HCT116 (cell line): ENCODE data around the gene OR2T1. TPM values are rescaled to one million over a fixed set of nuclear protein-coding genes. Genes with fewer than 3 reads are reported as not detected.
"Not testable (repeated sequence)": the region's sequence is repeated elsewhere in the genome, so short reads cannot be mapped to it uniquely, and the experiment has no call there.

ENCODE experiments used
- ATAC-seq: fragments of 200-7000 bp; cut with Tn5 transposase; 2 replicates; pipeline ENCODE4 v1.9.1; 2020; ENCODE audit warnings: mild to moderate bottlenecking, moderate library complexity
- BruUV-seq: library from RNA; stranded (reverse); fragments of 400-500 nt; replicated peaks from 2 replicates; lab custom pipeline; 2021; lab: Mats Ljungman, UMichigan
- CTCF ChIA-PET: fragments of 300-600 bp; sonication (Branson Sonifier 250); formaldehyde crosslinking; loops from one replicate; lab custom pipeline; 2021; ENCODE audit warnings: antibody characterized with exemption; lab: Charles Lee
- POLR2A ChIA-PET: fragments of 300-600, 350-600 bp; sonication (Branson Sonifier 250); formaldehyde crosslinking; loops from one replicate; lab custom pipeline; 2021; ENCODE audit warnings: antibody characterized with exemption; lab: Charles Lee
- RAD21 ChIA-PET, 2 experiments: fragments of 300-600 bp; sonication (Branson Sonifier 250); formaldehyde crosslinking; loops; one replicate each; lab custom pipeline; 2023; ENCODE audit warnings: low total read pairs in 2 of 2; ENCODE audit not compliant: uncharacterized antibody in 2 of 2, unreplicated experiment in 2 of 2, low non-redundant PET in 1 of 2; lab: Charles Lee
- DNase-seq: peaks from one replicate; pipeline ENCODE4 v3.0.0-alpha.2; 2010; ENCODE audit warnings: low read depth, low spot score
- H2AFZ ChIP-seq: fragments of 200-600 bp; shearing (Covaris generic), sonication (generic); 2 replicates; pipeline ENCODE4 v1.6.1; 2017; ENCODE audit warnings: low read depth, mixed run types, mixed read lengths, antibody characterized with exemption, low read length; ENCODE audit not compliant: poor library complexity, severe bottlenecking
- H3K27ac ChIP-seq: 2 replicates; pipeline ENCODE4 v1.5.1; 2012; ENCODE audit warnings: low read depth, low read length
- H3K27me3 ChIP-seq: fragments of 200-600 bp; sonication (generic); 2 replicates; pipeline ENCODE4 v1.6.1; 2016; ENCODE audit warnings: mixed run types, low read length, mixed read lengths; ENCODE audit not compliant: insufficient read depth
- H3K36me3 ChIP-seq, 2 experiments: fragments of 200-500 bp in 1 of 2; fragments of 200-600 bp in 1 of 2; sonication (Bioruptor generic) in 1 of 2; sonication (generic) in 1 of 2; 2 replicates each; pipeline versions ENCODE4 v1.5.1 to v1.6.1; 2014 to 2016; ENCODE audit warnings: low read length in 2 of 2, inconsistent platforms in 1 of 2, mixed read lengths in 1 of 2, mixed run types in 1 of 2; ENCODE audit not compliant: insufficient read depth in 2 of 2, control insufficient read depth in 1 of 2
- H3K4me1 ChIP-seq, 2 experiments: fragments of 200-600 bp in 1 of 2; sonication (generic) in 1 of 2; 2 replicates each; pipeline versions ENCODE4 v1.5.1 to v1.6.1; 2012 to 2017; ENCODE audit warnings: low read length in 2 of 2, inconsistent platforms in 1 of 2, mild to moderate bottlenecking in 1 of 2, mixed read lengths in 1 of 2, mixed run types in 1 of 2, moderate library complexity in 1 of 2; ENCODE audit not compliant: insufficient read depth in 2 of 2, control insufficient read depth in 1 of 2
- H3K4me2 ChIP-seq: fragments of 200-600 bp; sonication (generic); 2 replicates; pipeline ENCODE4 v1.6.1; 2017; ENCODE audit warnings: mixed run types, low read length, mixed read lengths
- H3K4me3 ChIP-seq, 2 experiments: fragments of 200-600 bp in 1 of 2; sonication (generic) in 1 of 2; replicated peaks in 1 of 2; 2 replicates each; pipeline ENCODE4 v1.5.1; 2011 to 2016; ENCODE audit warnings: low read length in 2 of 2, control low read depth in 1 of 2, low read depth in 1 of 2, mild to moderate bottlenecking in 1 of 2, mixed read lengths in 1 of 2, mixed run types in 1 of 2
- H3K79me2 ChIP-seq: fragments of 200-600 bp; sonication (generic); 2 replicates; pipeline ENCODE4 v1.6.1; 2017; ENCODE audit warnings: mild to moderate bottlenecking, mixed run types, low read length, moderate library complexity, mixed read lengths; ENCODE audit not compliant: insufficient read depth
- H3K9ac ChIP-seq: fragments of 200-600 bp; sonication (generic); 2 replicates; pipeline ENCODE4 v1.6.1; 2016; ENCODE audit warnings: low read length, mixed read lengths
- H3K9me2 ChIP-seq: fragments of 200-600 bp; sonication (generic), shearing (Covaris generic); 2 replicates; pipeline ENCODE4 v1.6.1; 2017; ENCODE audit warnings: mixed run types, mild to moderate bottlenecking, moderate library complexity; ENCODE audit not compliant: insufficient read depth
- H3K9me3 ChIP-seq, 2 experiments: fragments of 200-500 bp in 1 of 2; fragments of 200-600 bp in 1 of 2; sonication (Bioruptor generic) in 1 of 2; sonication (generic) in 1 of 2; 2 replicates each; pipeline ENCODE4 v1.6.1; 2014 to 2017; ENCODE audit warnings: low read length in 2 of 2, mixed read lengths in 2 of 2, inconsistent platforms in 1 of 2, low read depth in 1 of 2, mild to moderate bottlenecking in 1 of 2, mixed run types in 1 of 2, moderate library complexity in 1 of 2; ENCODE audit not compliant: control insufficient read depth in 1 of 2, insufficient read depth in 1 of 2
- H4K20me1 ChIP-seq: fragments of 200-600 bp; sonication (generic), shearing (Covaris generic); 2 replicates; pipeline ENCODE4 v1.6.1; 2017; ENCODE audit warnings: mixed run types, mild to moderate bottlenecking, moderate library complexity; ENCODE audit not compliant: insufficient read depth
- EZH2 ChIP-seq: fragments of 200-600 bp; sonication (generic); IDR thresholded peaks from 2 replicates; pipeline ENCODE4 v1.6.1; 2017; ENCODE audit warnings: antibody characterized with exemption, mixed run types
- TCF7L2 ChIP-seq: IDR thresholded peaks from 2 replicates; pipeline ENCODE4 v1.7.0; 2011; ENCODE audit warnings: borderline replicate concordance, inconsistent platforms; ENCODE audit not compliant: insufficient read depth, insufficient read length; ENCODE audit errors: extremely low read depth
- YY1 ChIP-seq: IDR thresholded peaks from 2 replicates; pipeline ENCODE4 v1.6.1; 2011; ENCODE audit warnings: low read length, low read depth, moderate library complexity, mild to moderate bottlenecking; ENCODE audit not compliant: insufficient replicate concordance; ENCODE audit errors: extremely low read depth
- intact Hi-C: fragments of 100-400 bp; cut with micrococcal nuclease; formaldehyde crosslinking; loops from 2 replicates; pipeline ENCODE4 v1.10.0; 2022
- total RNA-seq: library from RNA; stranded (reverse); gene quantifications from one replicate; pipeline ENCODE4 v1.2.1, GENCODE V29; 2021; ENCODE audit not compliant: unreplicated experiment
- TF ChIP-seq, protein P1 (sequence below): IDR thresholded peaks from 2 replicates; pipeline ENCODE4 v1.6.1; 2012; ENCODE audit warnings: low read depth
- TF ChIP-seq, protein P2 (sequence below): IDR thresholded peaks from 2 replicates; pipeline ENCODE4 v1.6.1; 2012

OR2T1 gene
- total RNA-seq, 1 experiment from 2014 or later = not detected

GRCh38 chr1:248421384-248421783 lies 18.5 kb downstream of the OR2T1 start:
- intact Hi-C loops = no loop called here
- CTCF ChIA-PET = no interaction called here
- ATAC-seq (no peak), DNase-seq (no peak)
- H3K27me3 ChIP-seq = no peaks in the 10 kb centered on the region
- no peaks in the 10 kb centered on the region for H3K9me2 ChIP-seq
- no peaks in the 10 kb centered on the region for H4K20me1 ChIP-seq
- H2AFZ ChIP-seq = no peak overlapping the region
- peaks cover 3 to 9% of the 10 kb centered on the region in 2 experiments; a peak in 2 of 4 replicates for H3K9me3 ChIP-seq
- no peak overlapping the region for H3K4me3 ChIP-seq
- POLR2A ChIA-PET = no interaction called here
- RAD21 ChIA-PET = no interaction called here
- no peaks in the 10 kb centered on the region for H3K79me2 ChIP-seq
- no TSS peak for BruUV-seq
- no peak overlapping the region for H3K27ac ChIP-seq
- H3K4me2 ChIP-seq = no peak overlapping the region
- H3K36me3 ChIP-seq = no peaks in the 10 kb centered on the region
- no peak overlapping the region for H3K9ac ChIP-seq
- H3K4me1 ChIP-seq = no peaks in the 10 kb centered on the region
- TF ChIP-seq YY1 (no peak), EZH2 (no peak), TCF7L2 (no peak)
- TF ChIP-seq, protein P1, sequence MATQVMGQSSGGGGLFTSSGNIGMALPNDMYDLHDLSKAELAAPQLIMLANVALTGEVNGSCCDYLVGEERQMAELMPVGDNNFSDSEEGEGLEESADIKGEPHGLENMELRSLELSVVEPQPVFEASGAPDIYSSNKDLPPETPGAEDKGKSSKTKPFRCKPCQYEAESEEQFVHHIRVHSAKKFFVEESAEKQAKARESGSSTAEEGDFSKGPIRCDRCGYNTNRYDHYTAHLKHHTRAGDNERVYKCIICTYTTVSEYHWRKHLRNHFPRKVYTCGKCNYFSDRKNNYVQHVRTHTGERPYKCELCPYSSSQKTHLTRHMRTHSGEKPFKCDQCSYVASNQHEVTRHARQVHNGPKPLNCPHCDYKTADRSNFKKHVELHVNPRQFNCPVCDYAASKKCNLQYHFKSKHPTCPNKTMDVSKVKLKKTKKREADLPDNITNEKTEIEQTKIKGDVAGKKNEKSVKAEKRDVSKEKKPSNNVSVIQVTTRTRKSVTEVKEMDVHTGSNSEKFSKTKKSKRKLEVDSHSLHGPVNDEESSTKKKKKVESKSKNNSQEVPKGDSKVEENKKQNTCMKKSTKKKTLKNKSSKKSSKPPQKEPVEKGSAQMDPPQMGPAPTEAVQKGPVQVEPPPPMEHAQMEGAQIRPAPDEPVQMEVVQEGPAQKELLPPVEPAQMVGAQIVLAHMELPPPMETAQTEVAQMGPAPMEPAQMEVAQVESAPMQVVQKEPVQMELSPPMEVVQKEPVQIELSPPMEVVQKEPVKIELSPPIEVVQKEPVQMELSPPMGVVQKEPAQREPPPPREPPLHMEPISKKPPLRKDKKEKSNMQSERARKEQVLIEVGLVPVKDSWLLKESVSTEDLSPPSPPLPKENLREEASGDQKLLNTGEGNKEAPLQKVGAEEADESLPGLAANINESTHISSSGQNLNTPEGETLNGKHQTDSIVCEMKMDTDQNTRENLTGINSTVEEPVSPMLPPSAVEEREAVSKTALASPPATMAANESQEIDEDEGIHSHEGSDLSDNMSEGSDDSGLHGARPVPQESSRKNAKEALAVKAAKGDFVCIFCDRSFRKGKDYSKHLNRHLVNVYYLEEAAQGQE = no peak
- TF ChIP-seq, protein P2, sequence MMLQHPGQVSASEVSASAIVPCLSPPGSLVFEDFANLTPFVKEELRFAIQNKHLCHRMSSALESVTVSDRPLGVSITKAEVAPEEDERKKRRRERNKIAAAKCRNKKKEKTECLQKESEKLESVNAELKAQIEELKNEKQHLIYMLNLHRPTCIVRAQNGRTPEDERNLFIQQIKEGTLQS = no peak

DNA sequence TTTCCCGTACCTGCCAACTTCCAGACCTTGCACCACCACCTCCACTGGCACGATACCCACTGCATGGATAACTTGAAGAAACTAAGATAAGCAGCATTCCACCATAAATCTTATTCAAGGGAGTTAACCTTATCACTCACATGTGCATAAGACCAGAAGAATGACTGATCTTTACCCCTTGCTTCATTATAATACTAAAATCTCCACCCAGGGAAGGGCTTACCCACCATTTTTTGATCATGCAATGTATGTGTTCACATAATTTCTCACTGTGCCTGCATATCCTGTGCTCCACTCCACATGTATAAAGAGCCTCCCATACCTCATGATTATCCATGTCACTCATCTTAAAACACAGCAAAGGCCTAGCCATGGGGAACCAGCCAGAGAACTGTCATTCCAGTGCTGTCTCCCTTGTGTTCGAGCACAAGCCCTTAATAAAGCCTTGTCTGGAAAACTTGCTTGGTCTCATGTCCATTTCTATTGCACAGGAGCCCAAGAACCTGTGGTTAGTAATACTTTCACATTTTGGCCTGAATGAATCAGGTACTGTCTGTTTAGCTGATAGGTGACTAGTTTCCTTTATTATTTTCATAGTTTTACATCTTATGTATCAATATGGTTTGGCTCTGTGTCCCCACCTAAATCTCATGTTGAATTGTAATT lies 24.8 kb downstream of the OR2T1 start:
- BruUV-seq, H3K27ac ChIP-seq, H3K9ac ChIP-seq, H3K36me3 ChIP-seq, DNase-seq, ATAC-seq, H2AFZ ChIP-seq, H4K20me1 ChIP-seq, H3K4me2 ChIP-seq, CTCF ChIA-PET, RAD21 ChIA-PET, H3K9me2 ChIP-seq, H3K79me2 ChIP-seq, POLR2A ChIA-PET, H3K9me3 ChIP-seq, H3K4me1 ChIP-seq, H3K27me3 ChIP-seq, intact Hi-C loops, H3K4me3 ChIP-seq: not testable (repeated sequence)

GRCh38 chr1:248428192-248428533 lies 25.3 kb downstream of the OR2T1 start:
- H4K20me1 ChIP-seq, H3K27ac ChIP-seq, BruUV-seq, H3K4me1 ChIP-seq, H3K36me3 ChIP-seq, RAD21 ChIA-PET, H3K9ac ChIP-seq, ATAC-seq, H3K9me3 ChIP-seq, H3K4me2 ChIP-seq, H3K79me2 ChIP-seq, H3K4me3 ChIP-seq, CTCF ChIA-PET, H2AFZ ChIP-seq, intact Hi-C loops, POLR2A ChIA-PET, H3K9me2 ChIP-seq, DNase-seq, H3K27me3 ChIP-seq: not testable (repeated sequence)
